Colonic mucosa (tissue), 4 donors: ENCODE data around the gene UTS2B. TPM values are rescaled to one million over a fixed set of nuclear protein-coding genes. Genes with fewer than 3 reads are reported as not detected.

Experiments used
- DNase-seq: peaks from one replicate; pipeline ENCODE4 v3.0.0-alpha.2; 2020
- H3K27ac ChIP-seq: fragments of 200-600 bp; one replicate; pipeline ENCODE4 v1.8.0; 2021
- H3K27me3 ChIP-seq: fragments of 200-600 bp; one replicate; pipeline ENCODE4 v1.8.0; 2021
- H3K36me3 ChIP-seq: fragments of 200-600 bp; one replicate; pipeline ENCODE4 v1.8.0; 2021
- H3K4me1 ChIP-seq: fragments of 200-600 bp; one replicate; pipeline ENCODE4 v1.8.0; 2021; ENCODE audit warnings: mild to moderate bottlenecking
- H3K4me3 ChIP-seq: fragments of 200-600 bp; one replicate; pipeline ENCODE4 v1.8.0; 2021
- H3K9ac ChIP-seq, 2 donors: one replicate each; pipeline ENCODE4 v1.7.0; 2013; ENCODE audit warnings: control low read depth in 2 of 2, low read depth in 2 of 2, low read length in 2 of 2
- H3K9me3 ChIP-seq: fragments of 200-600 bp; one replicate; pipeline ENCODE4 v1.8.0; 2021
- CTCF ChIP-seq: fragments of 200-600 bp; IDR thresholded peaks from one replicate; pipeline ENCODE4 v1.8.0; 2022; ENCODE audit warnings: antibody characterized with exemption, mild to moderate bottlenecking
- intact Hi-C: fragments of 100-400 bp; cut with DNase I; formaldehyde crosslinking; loops from one replicate; pipeline ENCODE4 v1.14.1; 2022
- total RNA-seq, 2 donors: library from RNA; stranded (reverse); fragmentation: NEBNext Ultra II Directional in 1 of 2; extraction: Animal tissue kit (Norgen Biotek cat#: 25700) in 1 of 2; gene quantifications; one replicate each; pipeline ENCODE4 v1.2.1, GENCODE V29; 2021
- donor health status: healthy.
- donor health status: DM: no; HTN: no; CAD: no.
- donor health status: DM: no; HTN: no; CAD: no.

The UTS2B gene
- total RNA-seq, 2 donors from 2014 or later, result 0.69 TPM; not detected in 1

GRCh38 chr3:191373327-191373726, 43.0 kb upstream of the UTS2B start:
- Histone ChIP-seq H3K4me3 (no peak overlapping the region), H3K4me1 (no peaks in the 10 kb centered on the region), H3K27me3 (no peaks in the 10 kb centered on the region), H3K36me3 (no peaks in the 10 kb centered on the region), H3K27ac (no peak overlapping the region), H3K9ac (no peak overlapping the region), H3K9me3 (no peaks in the 10 kb centered on the region)
- DNase-seq, result no peak
- no peak for TF ChIP-seq CTCF
- intact Hi-C loops, result no loop called here

- Histone ChIP-seq H3K27ac (no peak overlapping the region), H3K27me3 (no peaks in the 10 kb centered on the region), H3K36me3 (no peaks in the 10 kb centered on the region), H3K9ac (no peak overlapping the region), H3K9me3 (no peaks in the 10 kb centered on the region), H3K4me1 (no peaks in the 10 kb centered on the region), H3K4me3 (no peak overlapping the region)
- intact Hi-C loops, result no loop called here
- no peak for TF ChIP-seq CTCF
- DNase-seq, result no peak
Measured at GRCh38 chr3:191372122-191372521, 41.8 kb upstream of the UTS2B start.

- no peak for DNase-seq
- intact Hi-C loops, result no loop called here
- no peak overlapping the region for H3K9ac ChIP-seq
- no peaks in the 10 kb centered on the region for H3K27me3 ChIP-seq
- H3K36me3 ChIP-seq, result peaks cover 7% of the 10 kb centered on the region
- no peaks in the 10 kb centered on the region for H3K9me3 ChIP-seq
- H3K27ac ChIP-seq, result no peak overlapping the region
- TF ChIP-seq CTCF, result no peak
- H3K4me1 ChIP-seq, result no peaks in the 10 kb centered on the region
- H3K4me3 ChIP-seq, result no peak overlapping the region
Measured at GRCh38 chr3:191369616-191370010, 39.3 kb upstream of the UTS2B start.

GRCh38 chr3:191368755-191369615, 38.7 kb upstream of the UTS2B start:
- intact Hi-C loops, result no loop called here
- Histone ChIP-seq H3K9ac (no peak overlapping the region), H3K9me3 (no peaks in the 10 kb centered on the region), H3K36me3 (peaks cover 7% of the 10 kb centered on the region), H3K4me1 (no peaks in the 10 kb centered on the region), H3K27me3 (no peaks in the 10 kb centered on the region), H3K27ac (no peak overlapping the region), H3K4me3 (no peak overlapping the region)
- no peak for DNase-seq
- TF ChIP-seq CTCF, result no peak

GRCh38 chr3:191366675-191367074, 36.3 kb upstream of the UTS2B start:
- Histone ChIP-seq H3K4me3 (no peak overlapping the region), H3K4me1 (no peaks in the 10 kb centered on the region), H3K36me3 (peaks cover 7% of the 10 kb centered on the region), H3K27ac (no peak overlapping the region), H3K9me3 (no peaks in the 10 kb centered on the region), H3K9ac (no peak overlapping the region), H3K27me3 (no peaks in the 10 kb centered on the region)
- intact Hi-C loops, result no loop called here
- TF ChIP-seq CTCF, result no peak
- DNase-seq, result no peak
